GM18861 (cell line): ENCODE results near the gene EGLN1.
"Not testable (repeated sequence)": the region's sequence is repeated elsewhere in the genome, so short reads cannot be mapped to it uniquely, and the experiment has no call there.

Experiments used
- ATAC-seq: cut with Tn5 transposase; IDR thresholded peaks from one replicate; pipeline ENCODE4 v1.9.1; 2021; ENCODE audit not compliant: unreplicated experiment

The EGLN1 gene

GRCh38 chr1:231369282-231369681 lies 52.8 kb downstream of the EGLN1 start:
- ATAC-seq = no peak

DNA sequence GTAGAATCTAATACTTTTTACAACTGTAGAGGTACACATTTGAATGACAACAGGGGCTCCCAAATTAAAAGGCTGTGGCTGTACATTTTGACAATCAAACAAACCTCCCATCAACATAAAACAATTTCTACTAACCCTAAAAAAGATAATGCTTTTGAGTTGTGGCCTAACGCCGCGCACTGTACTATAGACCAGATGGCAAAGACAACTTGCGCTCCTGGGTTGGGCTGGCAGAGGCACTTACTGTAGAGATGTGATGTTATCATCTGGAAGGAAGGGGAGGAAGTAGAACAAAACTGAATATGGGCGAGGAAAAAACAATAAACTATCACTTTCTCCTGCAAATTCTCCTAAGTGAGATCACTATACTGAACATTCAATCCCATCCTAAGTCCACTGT lies 57.9 kb downstream of the EGLN1 start:
- ATAC-seq = no peak

- ATAC-seq = no peak
These were observed 58.5 kb downstream of the EGLN1 start for GRCh38 chr1:231363624-231364023.

DNA sequence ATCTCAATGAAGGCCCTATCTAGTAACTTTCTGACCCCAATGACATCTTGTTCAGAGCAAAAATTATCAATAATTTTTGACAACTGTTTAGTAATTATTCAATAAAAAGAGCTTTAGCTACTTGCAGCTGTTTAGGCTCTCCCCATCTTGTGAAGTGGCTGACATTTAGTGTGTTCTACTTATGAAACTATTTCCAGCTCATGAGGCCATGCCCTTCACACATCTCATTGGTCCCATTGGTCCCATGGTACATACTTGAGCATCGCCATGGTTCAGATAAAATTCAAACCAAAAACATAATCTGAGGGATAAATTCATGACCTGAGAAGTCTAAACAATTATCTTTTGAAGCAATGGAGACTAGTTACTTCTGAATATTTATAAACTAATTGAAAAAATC lies 59.8 kb downstream of the EGLN1 start:
- ATAC-seq = no peak

DNA sequence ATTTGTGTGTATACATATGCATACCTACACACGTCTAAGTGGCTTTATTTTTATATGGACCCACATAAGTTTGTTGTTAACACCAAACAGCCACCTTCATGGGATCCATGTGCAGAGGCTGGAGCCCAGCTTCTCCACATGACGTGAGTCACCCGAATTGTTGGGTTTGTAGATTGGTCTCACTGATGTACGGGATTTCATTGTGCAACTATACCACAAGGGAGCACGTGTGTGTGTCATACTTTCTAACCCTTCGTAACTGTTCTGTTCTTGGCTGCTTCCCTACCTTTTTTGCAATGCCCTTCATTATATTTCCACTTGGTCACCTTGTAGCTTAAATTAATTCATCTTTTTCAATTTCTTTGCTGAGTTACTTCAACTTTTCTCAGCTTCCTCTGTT lies 63.0 kb downstream of the EGLN1 start:
- no peak for ATAC-seq

DNA sequence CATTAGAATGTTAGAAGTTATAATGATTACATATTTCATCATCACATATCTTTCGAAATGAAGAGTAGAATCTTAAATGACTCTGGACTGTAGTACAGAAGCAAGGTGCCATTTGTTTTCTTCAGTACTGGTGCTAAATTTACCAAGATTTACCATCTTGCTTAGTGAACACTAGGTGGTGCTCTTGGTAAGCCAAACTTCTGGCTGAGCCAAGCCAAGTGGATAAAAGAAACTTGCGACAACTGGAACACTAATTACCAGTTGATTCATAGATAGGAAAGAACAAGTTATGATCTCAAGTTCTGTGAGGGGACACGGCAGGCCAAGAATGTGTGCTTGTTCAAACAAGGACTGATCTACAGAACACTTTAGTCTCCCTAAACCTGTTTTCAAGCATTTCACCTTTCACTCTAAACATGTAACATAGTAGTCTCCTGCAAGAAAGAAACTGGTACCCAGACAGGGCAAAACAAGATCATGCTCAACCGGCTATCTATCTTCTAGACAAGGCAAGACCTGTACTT lies 64.2 kb downstream of the EGLN1 start:
- ATAC-seq = peak; percentile 80

- ATAC-seq = no peak
These were observed 64.8 kb downstream of the EGLN1 start for GRCh38 chr1:231357187-231357772.

DNA sequence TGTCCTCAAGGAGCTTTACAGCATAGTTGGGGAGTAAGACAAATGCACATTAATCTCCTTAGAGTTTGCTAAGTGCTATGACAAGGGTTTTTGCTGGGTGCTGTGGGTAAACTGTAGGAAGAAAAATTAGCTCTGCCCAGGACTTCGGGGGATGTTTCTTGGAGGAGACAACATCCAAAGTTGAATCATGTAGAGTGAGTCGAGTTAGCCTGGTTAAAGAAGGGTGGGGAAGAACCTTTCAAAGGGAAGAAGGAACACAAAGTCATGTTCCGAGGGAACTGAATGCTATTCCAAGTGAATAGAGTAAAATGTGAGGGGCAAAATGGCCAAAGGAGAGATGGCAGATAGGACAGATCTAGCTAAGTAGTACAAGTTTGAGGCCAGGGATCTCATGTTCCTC lies 66.9 kb downstream of the EGLN1 start:
- ATAC-seq = no peak

DNA sequence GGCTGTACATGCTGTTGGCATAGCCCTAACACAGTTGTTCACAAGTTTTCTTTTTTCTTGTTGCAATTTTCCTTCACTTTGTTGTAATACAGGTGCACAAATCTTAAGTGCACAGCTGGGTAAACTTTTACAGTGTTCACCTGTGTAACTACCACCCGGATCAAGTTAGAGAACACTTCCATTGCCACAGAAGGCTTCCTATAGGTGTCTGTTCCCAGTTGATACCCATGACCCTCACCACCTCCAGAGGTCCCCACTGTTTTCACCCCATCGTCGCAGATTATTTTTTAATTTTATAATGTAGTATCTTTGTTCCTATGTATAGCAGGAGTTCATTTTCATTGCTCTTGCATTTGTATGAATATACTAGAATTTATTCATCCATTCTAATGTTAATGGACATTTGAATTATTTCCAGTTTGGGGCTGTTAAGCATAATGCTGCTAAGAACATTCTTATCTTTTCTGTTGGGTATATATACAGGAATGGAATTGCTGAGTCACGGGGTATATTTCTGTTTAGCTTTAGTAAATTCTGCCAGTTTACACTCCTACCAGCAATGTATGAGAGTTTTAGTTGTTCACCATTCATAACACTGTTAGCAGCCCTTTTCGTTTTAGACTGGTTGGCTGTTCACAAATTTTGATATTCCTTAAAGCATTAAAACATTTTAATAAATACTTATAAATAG lies 67.6 kb downstream of the EGLN1 start:
- ATAC-seq = no peak

DNA sequence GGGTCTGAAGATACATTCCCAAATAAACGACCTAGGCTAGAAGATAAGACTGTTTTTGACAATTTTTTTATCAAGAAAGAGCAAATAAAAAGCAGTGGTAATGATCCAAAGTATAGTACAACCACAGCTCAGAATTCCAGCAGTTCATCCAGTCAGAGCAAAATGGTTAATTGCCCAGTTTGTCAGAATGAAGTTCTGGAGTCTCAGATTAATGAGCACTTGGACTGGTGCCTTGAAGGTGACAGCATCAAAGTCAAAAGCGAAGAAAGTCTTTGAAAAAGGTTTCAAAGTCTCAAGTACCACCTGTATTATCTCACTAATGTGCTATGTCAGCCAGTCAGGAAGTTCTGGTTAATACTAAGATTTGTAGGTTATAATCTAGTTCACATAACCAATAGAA lies 69.0 kb downstream of the EGLN1 start:
- ATAC-seq = no peak

DNA sequence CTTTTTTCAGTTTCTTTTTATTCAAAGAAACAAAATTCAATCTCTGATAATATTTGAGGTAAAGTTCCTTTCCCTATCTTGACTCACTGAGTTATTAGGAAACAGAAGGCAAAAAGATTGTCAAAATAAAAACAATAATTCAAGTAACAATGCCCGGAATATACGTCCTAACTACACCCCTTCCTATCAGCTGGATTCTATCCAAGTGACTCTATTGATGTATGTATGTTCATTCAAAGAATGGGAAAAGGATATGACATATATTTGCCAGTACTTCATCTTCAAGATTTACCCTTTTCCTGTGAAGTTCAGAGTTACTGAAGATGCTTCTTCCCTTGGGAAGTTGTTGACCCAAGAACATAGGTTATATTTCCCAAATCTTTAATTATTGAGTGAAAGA lies 70.3 kb downstream of the EGLN1 start:
- no peak for ATAC-seq

DNA sequence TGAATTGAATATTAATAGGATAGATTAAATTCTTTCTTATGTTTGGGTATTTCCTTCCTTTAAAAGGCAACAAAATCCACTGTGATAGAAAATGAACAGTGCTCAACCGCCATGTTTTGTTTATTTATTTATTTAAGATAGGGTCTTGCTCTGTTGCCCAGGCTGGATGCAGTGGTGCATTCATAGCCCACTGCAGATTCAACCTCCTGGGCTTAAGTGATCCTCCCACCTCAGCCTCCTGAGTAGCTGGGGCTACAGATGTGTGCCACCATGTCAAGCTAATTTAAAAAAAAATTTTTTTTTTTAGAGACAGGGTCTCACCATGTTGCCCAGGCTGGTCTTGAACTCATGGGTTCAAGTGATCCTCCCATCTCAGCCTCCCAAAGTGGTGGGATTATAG lies 73.2 kb downstream of the EGLN1 start:
- ATAC-seq = not testable (repeated sequence)

- no peak for ATAC-seq
These were observed 73.6 kb downstream of the EGLN1 start for GRCh38 chr1:231348442-231348841.

- no peak for ATAC-seq
These were observed 74.1 kb downstream of the EGLN1 start for GRCh38 chr1:231347961-231348360.

- ATAC-seq = no peak
These were observed 81.6 kb downstream of the EGLN1 start for GRCh38 chr1:231340328-231341013.

GRCh38 chr1:231338270-231339128 lies 83.6 kb downstream of the EGLN1 start, which contains the start of gene SPRTN:
SPRTN (plus strand) TSS chr1:231338293; CDS start chr1:231338384, 91 bp downstream.
- ATAC-seq = peak; percentile 1

- ATAC-seq = peak; percentile 63
These were observed 84.4 kb downstream of the EGLN1 start, which contains the start of gene EXOC8 for GRCh38 chr1:231337472-231338269. EXOC8 (minus strand) TSS chr1:231337852; CDS start chr1:231337745, 107 bp downstream.

GRCh38 chr1:231337043-231337471 lies 85.0 kb downstream of the EGLN1 start:
- no peak for ATAC-seq

DNA sequence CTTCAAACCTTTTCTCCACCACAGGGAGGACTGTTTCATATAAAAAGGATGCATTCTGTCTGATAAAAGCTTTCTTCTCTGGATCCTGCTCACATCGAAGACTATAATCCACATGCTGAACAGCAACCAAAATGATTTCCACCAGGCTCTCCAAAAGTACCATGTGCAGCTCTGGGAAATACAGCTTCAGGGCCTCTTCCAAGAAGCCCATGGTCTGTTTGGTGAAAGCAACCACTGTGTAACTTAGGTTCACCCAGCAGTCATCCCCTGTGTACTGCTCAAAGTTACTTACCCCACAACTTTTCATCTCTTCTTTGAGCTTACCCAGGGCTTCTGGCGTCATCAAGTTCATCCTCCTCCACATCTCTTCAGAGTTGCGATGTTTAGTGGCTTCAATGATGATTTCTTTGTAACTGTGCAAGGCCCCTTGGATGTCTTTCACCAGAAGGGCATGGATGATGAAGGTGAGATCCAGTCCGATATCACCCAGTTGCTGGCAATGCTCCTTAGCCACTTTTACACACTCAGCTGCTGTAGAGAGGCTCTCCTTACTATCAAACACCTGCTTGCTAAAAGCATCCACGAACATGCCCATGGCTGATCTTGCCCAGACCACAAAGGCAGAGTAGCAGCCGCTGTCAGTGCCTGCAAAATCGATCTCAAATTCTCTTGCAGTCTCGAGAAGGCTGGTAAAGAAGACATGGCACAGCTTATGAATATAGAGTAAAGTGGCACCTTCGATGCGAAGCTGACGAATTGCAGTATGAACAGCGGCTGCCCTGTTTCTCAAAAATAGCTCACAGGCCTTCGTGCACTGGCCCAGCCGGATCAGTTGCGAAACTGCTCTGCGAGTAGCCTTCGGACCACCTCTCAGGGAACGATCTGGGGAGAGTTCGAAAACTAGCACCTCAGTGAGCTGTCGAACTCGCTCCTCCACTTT lies 86.2 kb downstream of the EGLN1 start:
- no peak for ATAC-seq
